Vagina (tissue), 2 donors: Measurements from ENCODE around the gene IL17D. TPM values are rescaled to one million over a fixed set of nuclear protein-coding genes. Genes with fewer than 3 reads are reported as not detected.
"Not testable (repeated sequence)": the region's sequence is repeated elsewhere in the genome, so short reads cannot be mapped to it uniquely, and the experiment has no call there.

ENCODE experiments used
- DNase-seq, 2 donors: peaks; one replicate each; pipeline ENCODE4 v3.0.0-alpha.2; 2017; ENCODE audit errors: extremely low spot score in 2 of 2
- H3K27ac ChIP-seq: fragments of 200-600 bp; sonication (generic); one replicate; pipeline ENCODE4 v1.5.1; 2019
- H3K27me3 ChIP-seq: fragments of 200-600 bp; sonication (generic); one replicate; pipeline ENCODE4 v1.5.1; 2019
- H3K36me3 ChIP-seq, 2 donors: fragments of 200-600 bp; sonication (generic); one replicate each; pipeline ENCODE4 v1.5.1; 2017 to 2019
- H3K4me1 ChIP-seq: fragments of 200-600 bp; sonication (generic); one replicate; pipeline ENCODE4 v1.5.1; 2019
- H3K4me3 ChIP-seq, 2 donors: fragments of 200-600 bp; sonication (generic); 1 replicate in 1 of 2; 2 replicates in 1 of 2; pipeline ENCODE4 v1.5.1; 2016 to 2019
- H3K9me3 ChIP-seq: fragments of 200-600 bp; sonication (generic); one replicate; pipeline ENCODE4 v1.5.1; 2019
- CTCF ChIP-seq, 3 experiments: fragments of 450-650 bp in 2 of 3; fragments of 200-600 bp in 1 of 3; sonication (generic) in 1 of 3; IDR thresholded peaks; one replicate each; pipeline ENCODE4 v1.5.1; 2017 to 2019; ENCODE audit warnings: antibody characterized with exemption in 3 of 3, mild to moderate bottlenecking in 2 of 3, moderate library complexity in 2 of 3
- POLR2A ChIP-seq, 2 donors: fragments of 450-650 bp; IDR thresholded peaks; one replicate each; pipeline ENCODE4 v1.6.1; 2017; ENCODE audit warnings: antibody characterized with exemption in 2 of 2, mild to moderate bottlenecking in 2 of 2, moderate library complexity in 2 of 2
- POLR2AphosphoS5 ChIP-seq, 2 donors: sonication (generic); formaldehyde crosslinking; IDR thresholded peaks; one replicate each; pipeline ENCODE4 v1.9.0; 2017; ENCODE audit warnings: antibody characterized with exemption in 2 of 2, mild to moderate bottlenecking in 2 of 2, low read depth in 1 of 2; ENCODE audit not compliant: insufficient read depth in 1 of 2
- intact Hi-C: fragments of 100-400 bp; cut with DNase I; formaldehyde crosslinking; loops from one replicate; pipeline ENCODE4 v1.15.1; 2023
- total RNA-seq: library from RNA; depleted of rRNA; stranded (reverse); fragments of >200 nt; gene quantifications from one replicate; pipeline ENCODE4 v1.2.3, GENCODE V29; 2016

IL17D gene
- total RNA-seq, 1 donor from 2014 or later: 3.7 TPM

GRCh38 chr13:20728579-20729311 lies 25.2 kb downstream of the IL17D start:
- DNase-seq: no peak
- Histone ChIP-seq H3K9me3 (no peaks in the 10 kb centered on the region), H3K27me3 (no peaks in the 10 kb centered on the region), H3K4me1 (no peaks in the 10 kb centered on the region), H3K27ac (no peak overlapping the region), H3K36me3 (peaks cover 0 to 5% of the 10 kb centered on the region in 2 donors), H3K4me3 (no peak overlapping the region)
- TF ChIP-seq CTCF (IDR thresholded peaks at IDR 0.05): no peak
- TF ChIP-seq POLR2A (IDR thresholded peaks at IDR 0.05): no peak
- no peak for TF ChIP-seq POLR2AphosphoS5 (IDR thresholded peaks at IDR 0.05; ENCODE audit: insufficient read depth in 1 of 2, low read depth in 1 of 2)
- intact Hi-C loops: no loop called here

GRCh38 chr13:20729633-20730585 lies 26.4 kb downstream of the IL17D start:
- intact Hi-C loops: no loop called here
- no peak overlapping the region for H3K4me3 ChIP-seq
- no peaks in the 10 kb centered on the region for H3K27me3 ChIP-seq
- TF ChIP-seq POLR2AphosphoS5 (IDR thresholded peaks at IDR 0.05; ENCODE audit: insufficient read depth in 1 of 2, low read depth in 1 of 2) (no peak), CTCF (IDR thresholded peaks at IDR 0.05) (no peak), POLR2A (IDR thresholded peaks at IDR 0.05) (no peak)
- no peak overlapping the region for H3K27ac ChIP-seq
- H3K4me1 ChIP-seq: no peaks in the 10 kb centered on the region
- no peaks in the 10 kb centered on the region for H3K9me3 ChIP-seq
- H3K36me3 ChIP-seq: peaks cover 0 to 5% of the 10 kb centered on the region in 2 donors
- DNase-seq: no peak

- no peaks in the 10 kb centered on the region for H3K9me3 ChIP-seq
- no peak overlapping the region for H3K27ac ChIP-seq
- TF ChIP-seq POLR2A (IDR thresholded peaks at IDR 0.05): no peak
- no peak for TF ChIP-seq CTCF (IDR thresholded peaks at IDR 0.05)
- no peak for TF ChIP-seq POLR2AphosphoS5 (IDR thresholded peaks at IDR 0.05; ENCODE audit: insufficient read depth in 1 of 2, low read depth in 1 of 2)
- no peak for DNase-seq
- H3K4me1 ChIP-seq: no peaks in the 10 kb centered on the region
- H3K27me3 ChIP-seq: no peaks in the 10 kb centered on the region
- H3K4me3 ChIP-seq: no peak overlapping the region
- peaks cover 0 to 6% of the 10 kb centered on the region in 2 donors for H3K36me3 ChIP-seq
- intact Hi-C loops: no loop called here
Measured at GRCh38 chr13:20738616-20739015, 35.1 kb downstream of the IL17D start.

GRCh38 chr13:20740021-20740420 lies 36.5 kb downstream of the IL17D start:
- Histone ChIP-seq H3K27ac (no peak overlapping the region), H3K36me3 (peaks cover 0 to 6% of the 10 kb centered on the region in 2 donors), H3K9me3 (no peaks in the 10 kb centered on the region), H3K4me1 (no peaks in the 10 kb centered on the region), H3K4me3 (no peak overlapping the region), H3K27me3 (no peaks in the 10 kb centered on the region)
- intact Hi-C loops: no loop called here
- TF ChIP-seq POLR2A (IDR thresholded peaks at IDR 0.05) (no peak), POLR2AphosphoS5 (IDR thresholded peaks at IDR 0.05; ENCODE audit: insufficient read depth in 1 of 2, low read depth in 1 of 2) (no peak), CTCF (IDR thresholded peaks at IDR 0.05) (no peak)
- no peak for DNase-seq

- H3K36me3 ChIP-seq, intact Hi-C loops, H3K4me1 ChIP-seq, H3K9me3 ChIP-seq, H3K4me3 ChIP-seq, H3K27ac ChIP-seq, H3K27me3 ChIP-seq, DNase-seq: not testable (repeated sequence)
Measured at GRCh38 chr13:20743830-20744404, 40.4 kb downstream of the IL17D start.
